ENCODE measurements around the gene METTL26. TPM values are rescaled to one million over a fixed set of nuclear protein-coding genes. Genes with fewer than 3 reads are reported as not detected.

Gene METTL26
- total RNA-seq, result 152 and 181 TPM in 2 replicates

GRCh38 chr16:636206-637080, at the start of gene METTL26:
TSS of gene METTL26 (minus strand) at chr16:636305. CDS start at chr16:636290, 15 bp downstream.

DNA sequence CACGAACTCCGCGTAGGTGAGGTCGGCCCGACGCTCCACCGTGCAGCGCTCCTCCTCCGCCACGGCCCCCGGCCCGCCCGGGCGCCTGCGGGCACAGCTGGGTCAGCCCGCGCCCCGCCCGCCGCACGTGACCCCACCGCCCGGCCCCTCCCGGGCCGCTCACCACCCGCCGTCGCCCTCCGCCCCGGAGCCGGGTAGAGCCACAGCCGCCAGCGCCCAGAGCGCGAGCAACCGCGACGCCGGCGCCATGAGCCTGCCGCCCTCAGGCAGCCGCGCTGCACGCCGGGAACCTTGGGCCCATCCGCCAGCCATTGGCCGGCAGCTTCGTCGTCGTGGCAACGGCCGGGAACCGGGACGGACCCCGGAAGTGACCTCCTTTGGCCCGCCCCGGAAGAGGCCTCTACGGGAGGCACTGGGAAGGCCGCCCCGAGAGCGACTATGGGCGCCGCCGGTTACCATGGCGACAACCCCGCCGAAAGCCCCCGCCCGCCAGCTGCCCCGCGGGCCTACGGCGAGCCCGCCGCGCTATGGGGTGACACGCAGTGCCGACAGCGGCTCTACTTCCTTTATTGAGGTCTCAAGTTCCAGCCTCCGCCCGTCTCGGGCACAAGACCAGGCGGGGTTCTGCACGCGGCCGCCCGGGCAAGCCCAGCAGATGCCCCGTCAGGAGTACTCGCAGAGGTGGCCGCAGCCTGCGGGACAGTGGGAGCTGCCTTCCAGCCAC, 48.1 kb upstream of the METTL26 start, which contains the start of gene JMJD8:
JMJD8 (minus strand) TSS at position 264 of the 724 bp plus-strand sequence; CDS start at position 249, 15 bp downstream.

DNA sequence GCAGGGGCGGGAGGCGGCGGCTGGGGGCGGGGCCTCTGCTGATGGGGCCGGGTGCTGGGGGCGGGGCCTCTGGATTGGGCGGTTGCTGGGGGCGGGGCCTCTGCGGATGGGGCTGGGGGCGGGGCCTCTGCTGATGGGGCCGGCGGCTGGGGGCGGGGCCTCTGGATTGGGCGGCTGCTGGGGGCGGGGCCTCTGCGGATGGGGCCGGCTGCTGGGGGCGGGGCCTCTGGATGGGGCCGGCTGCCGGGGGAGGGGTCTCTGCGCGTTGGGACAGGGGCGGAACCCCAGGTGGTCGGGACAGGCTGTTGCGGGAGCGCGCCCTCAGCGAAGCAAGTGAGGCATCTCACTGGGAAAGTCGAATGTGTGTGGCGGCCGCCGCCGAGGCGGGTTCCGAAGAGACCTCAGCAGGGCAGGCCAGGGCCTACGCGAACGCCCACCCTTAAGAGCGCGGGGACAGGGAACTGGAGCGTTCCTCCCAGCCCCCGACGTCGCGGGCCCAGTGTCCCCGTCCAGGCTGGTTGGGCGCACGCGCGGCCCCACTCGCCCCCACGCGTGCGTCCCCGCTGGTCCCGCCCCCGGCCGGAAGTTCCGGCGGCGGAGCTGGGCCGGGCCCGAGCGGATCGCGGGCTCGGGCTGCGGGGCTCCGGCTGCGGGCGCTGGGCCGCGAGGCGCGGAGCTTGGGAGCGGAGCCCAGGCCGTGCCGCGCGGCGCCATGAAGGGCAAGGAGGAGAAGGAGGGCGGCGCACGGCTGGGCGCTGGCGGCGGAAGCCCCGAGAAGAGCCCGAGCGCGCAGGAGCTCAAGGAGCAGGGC, 43.9 kb upstream of the METTL26 start, which contains the start of gene STUB1:
STUB1 (plus strand) TSS at position 597 of the 811 bp plus-strand sequence; CDS start at position 713, 116 bp downstream.

GRCh38 chr16:674968-675883, 39.1 kb upstream of the METTL26 start, which contains the start of gene RHBDL1:
TSS of gene RHBDL1 (plus strand) at chr16:675671. CDS start at chr16:675791, 120 bp downstream.

GRCh38 chr16:667780-668518, 31.8 kb upstream of the METTL26 start, which contains the start of gene RHOT2:
TSS of gene RHOT2 (plus strand) at chr16:668132. CDS start at chr16:668200, 68 bp downstream.

GRCh38 chr16:648781-649589, 12.9 kb upstream of the METTL26 start, which contains the start of gene WDR90:
TSS of gene WDR90 (plus strand) at chr16:649365. CDS start at chr16:649417, 52 bp downstream.

DNA sequence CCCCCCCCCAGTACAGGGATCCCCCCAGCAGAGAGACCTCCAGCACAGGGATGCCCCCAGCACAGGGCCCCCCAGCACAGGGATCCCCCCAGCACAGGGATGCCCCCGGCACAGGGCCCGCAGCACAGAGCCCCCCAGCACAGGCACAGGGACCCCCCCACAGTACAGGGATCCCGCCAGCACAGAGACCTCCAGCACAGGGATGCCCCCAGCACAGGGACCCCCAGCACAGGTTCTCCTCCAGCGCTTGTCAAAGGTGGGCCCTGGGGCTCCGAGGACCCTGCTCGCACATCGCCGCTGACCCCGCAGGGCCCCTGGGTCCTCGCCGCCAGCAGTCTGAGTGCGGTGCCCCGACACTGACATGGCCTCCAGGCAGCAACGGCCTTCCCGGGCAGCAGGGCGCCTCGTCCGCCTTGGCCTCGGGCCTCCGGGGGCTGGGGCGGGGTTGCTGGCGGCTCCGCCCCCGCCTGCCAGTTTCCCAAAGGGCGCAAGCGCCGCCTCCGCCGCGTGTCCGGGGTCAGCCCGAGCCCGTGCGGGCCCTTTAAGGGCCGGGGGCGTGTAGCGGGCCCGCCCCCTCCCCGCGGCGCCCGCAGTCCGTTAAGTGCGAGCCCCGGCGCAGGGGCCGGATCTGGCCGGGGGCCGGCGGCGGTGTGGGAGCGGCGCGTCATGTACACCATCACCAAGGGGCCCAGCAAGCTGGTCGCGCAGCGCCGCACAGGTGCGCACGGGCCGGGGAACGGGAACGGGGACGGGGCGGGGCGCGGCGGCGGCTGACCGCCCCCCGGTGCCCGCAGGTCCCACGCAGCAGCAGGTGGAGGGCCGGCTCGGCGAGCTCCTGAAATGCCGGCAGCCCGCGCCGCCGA, 5.5 kb upstream of the METTL26 start, which contains the start of gene MCRIP2:
MCRIP2 (plus strand) TSS at position 503 of the 863 bp plus-strand sequence; CDS start at position 667, 164 bp downstream.

DNA sequence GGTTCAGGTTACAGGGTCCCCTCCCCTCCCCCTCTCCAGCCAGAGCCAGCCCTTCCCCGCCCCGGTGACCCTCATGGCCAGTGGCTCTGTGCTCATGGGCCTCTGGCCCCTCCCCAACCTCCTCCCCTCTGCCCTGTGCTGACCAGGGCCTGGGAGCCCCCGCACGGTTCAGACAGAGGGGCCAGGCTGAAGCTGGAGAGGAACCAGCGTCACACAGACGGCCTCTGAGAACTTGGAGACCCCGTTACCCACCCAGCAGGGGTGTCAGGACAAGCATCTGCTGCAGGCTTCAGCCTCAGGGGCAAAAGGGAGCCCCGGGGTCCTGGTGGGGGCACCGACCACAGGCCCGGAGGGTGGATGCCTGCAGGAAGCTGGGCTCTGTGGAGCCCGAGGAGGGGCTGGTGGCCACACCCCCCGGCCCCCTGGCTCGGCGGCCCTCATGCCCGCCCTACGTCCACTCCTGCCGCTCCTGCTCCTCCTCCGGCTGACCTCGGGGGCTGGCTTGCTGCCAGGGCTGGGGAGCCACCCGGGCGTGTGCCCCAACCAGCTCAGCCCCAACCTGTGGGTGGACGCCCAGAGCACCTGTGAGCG, 5.2 kb downstream of the METTL26 start, which contains the start of gene WFIKKN1:
WFIKKN1 (plus strand) TSS at position 171 of the 591 bp plus-strand sequence; CDS start at position 440, 269 bp downstream.

DNA sequence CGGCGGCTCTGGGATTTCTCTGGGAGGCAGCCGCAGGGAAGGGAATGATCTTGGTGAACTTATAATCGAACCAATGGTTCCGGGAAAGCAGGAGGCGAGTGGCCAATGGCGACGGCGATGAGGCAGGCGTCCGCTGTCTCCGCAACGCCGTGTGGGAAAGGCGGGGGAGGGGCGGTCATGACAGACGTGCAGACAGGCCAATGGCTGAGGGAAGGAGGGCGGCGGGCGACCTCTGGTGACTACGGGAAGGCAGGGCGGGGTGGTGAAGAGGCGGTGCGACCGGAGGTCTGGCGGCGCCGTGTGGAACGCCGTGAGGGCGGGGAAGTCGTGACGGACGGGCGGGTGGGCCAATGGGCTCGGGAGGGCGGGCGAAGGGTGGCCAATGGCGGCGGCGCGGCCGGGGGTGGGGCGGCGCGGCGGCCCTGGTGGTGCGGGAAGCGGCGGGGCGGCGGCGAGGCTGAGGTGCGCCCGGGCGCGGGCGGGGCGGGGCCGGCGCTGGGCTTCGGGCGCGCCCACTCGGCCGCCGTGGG, 46.4 kb downstream of the METTL26 start, which contains the start of gene RAB40C:
RAB40C (plus strand) TSS at position 409 of the 530 bp plus-strand sequence. CDS start 226 bp downstream, outside the sequence.

Other genes with a start within 250 kb of the METTL26 start
- gene NME4, start 239.1 kb downstream of the METTL26 start, total RNA-seq, result 169 and 171 TPM in 2 replicates
- 16.6 and 19.5 TPM in 2 replicates for gene DECR2, start 234.4 kb downstream of the METTL26 start, total RNA-seq
- 26.7 and 36.1 TPM in 2 replicates for gene RAB11FIP3, start 210.7 kb downstream of the METTL26 start, total RNA-seq
- gene CAPN15, start 108.6 kb downstream of the METTL26 start, total RNA-seq, result 36.5 and 48.2 TPM in 2 replicates
- gene PRR35, start 75.9 kb downstream of the METTL26 start, total RNA-seq, result not detected in 2 replicates
- 3.8 and 5.0 TPM in 2 replicates for gene NHLRC4, start 69.3 kb downstream of the METTL26 start, total RNA-seq
- 28.5 and 35.1 TPM in 2 replicates for gene PIGQ, start 66.3 kb downstream of the METTL26 start, total RNA-seq
- 16.9 and 19.4 TPM in 2 replicates for gene RAB40C, start 46.2 kb downstream of the METTL26 start, total RNA-seq
- 0.12 TPM in 1 of 2 replicates, not detected in the other for gene WFIKKN1, start 5.3 kb downstream of the METTL26 start, total RNA-seq
- gene MCRIP2, start 5.5 kb upstream of the METTL26 start, total RNA-seq, result 23.7 and 31.7 TPM in 2 replicates
- 8.5 TPM in 2 replicates for gene WDR90, start 13.1 kb upstream of the METTL26 start, total RNA-seq
- 46.9 and 47.1 TPM in 2 replicates for gene RHOT2, start 31.8 kb upstream of the METTL26 start, total RNA-seq
- gene RHBDL1, start 39.4 kb upstream of the METTL26 start, total RNA-seq, result 0.58 and 4.4 TPM in 2 replicates
- 163 and 189 TPM in 2 replicates for gene STUB1, start 44.1 kb upstream of the METTL26 start, total RNA-seq
- gene JMJD8, start 48.0 kb upstream of the METTL26 start, total RNA-seq, result 58.3 and 58.7 TPM in 2 replicates
- gene WDR24, start 54.1 kb upstream of the METTL26 start, total RNA-seq, result 10.3 and 12.1 TPM in 2 replicates
- 0.17 and 0.93 TPM in 2 replicates for gene FBXL16, start 69.5 kb upstream of the METTL26 start, total RNA-seq
- 119 and 164 TPM in 2 replicates for gene METRN, start 78.8 kb upstream of the METTL26 start, total RNA-seq
- gene ANTKMT, start 84.8 kb upstream of the METTL26 start, total RNA-seq, result 32.9 and 39.3 TPM in 2 replicates
- 0.94 and 2.1 TPM in 2 replicates for gene CCDC78, start 90.1 kb upstream of the METTL26 start, total RNA-seq
- 5.5 and 13.9 TPM in 2 replicates for gene HAGHL, start 90.8 kb upstream of the METTL26 start, total RNA-seq
- gene CIAO3, start 104.7 kb upstream of the METTL26 start, total RNA-seq, result 13.4 and 18.3 TPM in 2 replicates
- 1.6 and 2.0 TPM in 2 replicates for gene MSLN, start 124.4 kb upstream of the METTL26 start, total RNA-seq
- gene RPUSD1, start 152.1 kb upstream of the METTL26 start, total RNA-seq, result 17.6 and 21.6 TPM in 2 replicates
- 1.6 and 7.8 TPM in 2 replicates for gene CHTF18, start 152.3 kb upstream of the METTL26 start, total RNA-seq
- not detected in 2 replicates for gene GNG13, start 164.4 kb upstream of the METTL26 start, total RNA-seq

Measured in pericardium fibroblast (primary cell).